ENCODE measurements around the gene DOCK8. TPM values are rescaled to one million over a fixed set of nuclear protein-coding genes. Genes with fewer than 3 reads are reported as not detected.

DOCK8 gene
- total and polyA plus RNA-seq, 2 of the 13 experiments (the other 11 are each of a cell fraction or from before 2014, with no cell fraction given), result 0.28 to 0.38 TPM

GRCh38 chr9:214648-215493 lies at the start of gene DOCK8 (continued):
- TF ChIP-seq KIAA2018 (CRISPR knock-in tag; IDR thresholded peaks at IDR 0.05; ENCODE audit: borderline replicate concordance) (no peak), HNF1B (CRISPR knock-in tag; IDR thresholded peaks at IDR 0.05) (no peak), NBN (conservative IDR thresholded peaks at IDR 0.05) (no peak), HNF1A (IDR thresholded peaks at IDR 0.05; ENCODE audit: low read depth) (no peak), HNF1A (CRISPR knock-in tag; IDR thresholded peaks at IDR 0.05; ENCODE audit: borderline replicate concordance) (0 out of 2 replicates have a peak, but pooled peaks have one; percentile 15), YY1 (IDR thresholded peaks at IDR 0.05; ENCODE audit: insufficient read depth, insufficient replicate concordance, low read depth, low read length) (peak; percentile 7), ZNF570 (CRISPR knock-in tag; IDR thresholded peaks at IDR 0.05; ENCODE audit: borderline replicate concordance) (no peak), ZNF704 (CRISPR knock-in tag; IDR thresholded peaks at IDR 0.05; ENCODE audit: borderline replicate concordance) (0 out of 2 replicates have a peak, but pooled peaks have one; percentile 62), KLF15 (CRISPR knock-in tag; IDR thresholded peaks at IDR 0.05; ENCODE audit: borderline replicate concordance) (no peak), MAX (IDR thresholded peaks at IDR 0.05) (peak; percentile 54; the same call in 1 of the 2 replicates), NFE2L2 (IDR thresholded peaks at IDR 0.05; ENCODE audit: low read length) (no peak), ZNF83 (CRISPR knock-in tag; IDR thresholded peaks at IDR 0.05; ENCODE audit: borderline replicate concordance) (0 out of 2 replicates have a peak, but pooled peaks have one; percentile 54)
